Peyer's patch (tissue), 4 donors: ENCODE measurements around the gene KLF4. TPM values are rescaled to one million over a fixed set of nuclear protein-coding genes. Genes with fewer than 3 reads are reported as not detected.
A peak's percentile ranks its signal among the peaks of the same experiment; 100 is the strongest.

Experiments
- DNase-seq, 3 donors: peaks; one replicate each; pipeline ENCODE4 v3.0.0-alpha.2; 2017 to 2019
- H3K27ac ChIP-seq, 4 donors: fragments of 200-600 bp; sonication (generic); one replicate each; pipeline ENCODE4 v1.5.1; 2016 to 2019
- H3K27me3 ChIP-seq, 2 donors: fragments of 200-600 bp; sonication (generic); one replicate each; pipeline ENCODE4 v1.5.1; 2019
- H3K36me3 ChIP-seq, 3 donors: fragments of 200-600 bp; sonication (generic); one replicate each; pipeline ENCODE4 v1.5.1; 2016 to 2019
- H3K4me1 ChIP-seq, 4 donors: fragments of 200-600 bp; sonication (generic); one replicate each; pipeline ENCODE4 v1.5.1; 2016 to 2019
- H3K4me3 ChIP-seq, 4 donors: fragments of 200-600 bp; sonication (generic); 1 replicate in 3 of 4; 2 replicates in 1 of 4; pipeline ENCODE4 v1.5.1; 2016 to 2019; ENCODE audit warnings: mild to moderate bottlenecking in 1 of 4
- H3K9me3 ChIP-seq, 4 donors: fragments of 200-600 bp; sonication (generic); one replicate each; pipeline ENCODE4 v1.5.1; 2016 to 2019; ENCODE audit warnings: mild to moderate bottlenecking in 1 of 4
- CTCF ChIP-seq, 6 experiments: fragments of 450-650 bp in 4 of 6; fragments of 200-600 bp in 2 of 6; sonication (generic) in 1 of 6; IDR thresholded peaks; one replicate each; pipeline ENCODE4 v1.5.1; 2017 to 2019; ENCODE audit warnings: antibody characterized with exemption in 6 of 6, mild to moderate bottlenecking in 3 of 6, moderate library complexity in 1 of 6
- POLR2A ChIP-seq, 2 donors: fragments of 450-650 bp; IDR thresholded peaks; one replicate each; pipeline ENCODE4 v1.5.1; 2017; ENCODE audit warnings: antibody characterized with exemption in 2 of 2, mild to moderate bottlenecking in 2 of 2, moderate library complexity in 2 of 2
- total RNA-seq, 4 donors: library from RNA; depleted of rRNA; stranded (reverse); fragments of >200 nt; gene quantifications; one replicate each; pipeline ENCODE4 v1.1.0, GENCODE V29; 2016

Gene KLF4
- total RNA-seq, 4 donors from 2014 or later = 83.3 to 197 (median 165) TPM

- H3K9me3 ChIP-seq = no peaks in the 10 kb centered on the region
- H3K4me3 ChIP-seq = peak overlapping the region; percentile 53 to 89 (median 76)
- peaks cover 0 to 34% (median 0%) of the 10 kb centered on the region in 3 donors for H3K36me3 ChIP-seq
- peak overlapping the region; percentile 70 to 97 (median 92) for H3K27ac ChIP-seq
- TF ChIP-seq POLR2A (IDR thresholded peaks at IDR 0.05) (no peak), CTCF (IDR thresholded peaks at IDR 0.05) (no peak)
- no peak for DNase-seq
- peaks cover 0 to 22% (median 3%) of the 10 kb centered on the region in 4 donors for H3K4me1 ChIP-seq
- no peaks in the 10 kb centered on the region for H3K27me3 ChIP-seq
These were observed 360 bp downstream of the KLF4 start for GRCh38 chr9:107489144-107489673.

GRCh38 chr9:107488375-107489143 lies 1.0 kb downstream of the KLF4 start:
- Histone ChIP-seq H3K27me3 (no peaks in the 10 kb centered on the region), H3K4me3 (peak overlapping the region; percentile 53 to 89 (median 76)), H3K9me3 (no peaks in the 10 kb centered on the region), H3K36me3 (peaks cover 0 to 34% (median 0%) of the 10 kb centered on the region in 3 donors), H3K27ac (peak overlapping the region; percentile 70 to 97 (median 92)), H3K4me1 (peaks cover 0 to 22% (median 3%) of the 10 kb centered on the region in 4 donors)
- TF ChIP-seq CTCF (IDR thresholded peaks at IDR 0.05) (no peak), POLR2A (IDR thresholded peaks at IDR 0.05) (peak; percentile 70 to 79)
- DNase-seq = peak in 2 of 3 donors; percentile 85

- H3K27me3 ChIP-seq = no peaks in the 10 kb centered on the region
- H3K9me3 ChIP-seq = no peaks in the 10 kb centered on the region
- H3K4me1 ChIP-seq = peaks cover 0 to 22% (median 3%) of the 10 kb centered on the region in 4 donors
- peak overlapping the region; percentile 53 to 89 (median 76) for H3K4me3 ChIP-seq
- TF ChIP-seq POLR2A (IDR thresholded peaks at IDR 0.05) (no peak), CTCF (IDR thresholded peaks at IDR 0.05) (peak in 4 of 6 experiments; percentile 19 to 48 (median 42))
- peaks cover 0 to 34% (median 0%) of the 10 kb centered on the region in 3 donors for H3K36me3 ChIP-seq
- DNase-seq = peak in 2 of 3 donors; percentile 65 to 74
- H3K27ac ChIP-seq = peak overlapping the region; percentile 70 to 97 (median 92)
These were observed 1.8 kb downstream of the KLF4 start for GRCh38 chr9:107487521-107488374.

- peak in 1 of 3 donors; percentile 52 for DNase-seq
- Histone ChIP-seq H3K4me1 (peaks cover 0 to 19% (median 3%) of the 10 kb centered on the region in 4 donors), H3K27me3 (no peaks in the 10 kb centered on the region)
These were observed 2.7 kb downstream of the KLF4 start for GRCh38 chr9:107486674-107487520.

More at GRCh38 chr9:107486674-107487520, 2.7 kb downstream of the KLF4 start:
- TF ChIP-seq POLR2A (IDR thresholded peaks at IDR 0.05) (no peak), CTCF (IDR thresholded peaks at IDR 0.05) (no peak)
- Histone ChIP-seq H3K27ac (peak overlapping the region; percentile 70 to 97 (median 92)), H3K4me3 (peak overlapping the region in 3 of 4 donors; percentile 68 to 89 (median 84)), H3K9me3 (no peaks in the 10 kb centered on the region), H3K36me3 (peaks cover 0 to 34% (median 0%) of the 10 kb centered on the region in 3 donors)
